ENCODE results near the gene RBM42.
A peak's percentile ranks its signal among the peaks of the same experiment; 100 is the strongest.
"Not testable (repeated sequence)": the region's sequence is repeated elsewhere in the genome, so short reads cannot be mapped to it uniquely, and the experiment has no call there.

RBM42 gene, protein sequence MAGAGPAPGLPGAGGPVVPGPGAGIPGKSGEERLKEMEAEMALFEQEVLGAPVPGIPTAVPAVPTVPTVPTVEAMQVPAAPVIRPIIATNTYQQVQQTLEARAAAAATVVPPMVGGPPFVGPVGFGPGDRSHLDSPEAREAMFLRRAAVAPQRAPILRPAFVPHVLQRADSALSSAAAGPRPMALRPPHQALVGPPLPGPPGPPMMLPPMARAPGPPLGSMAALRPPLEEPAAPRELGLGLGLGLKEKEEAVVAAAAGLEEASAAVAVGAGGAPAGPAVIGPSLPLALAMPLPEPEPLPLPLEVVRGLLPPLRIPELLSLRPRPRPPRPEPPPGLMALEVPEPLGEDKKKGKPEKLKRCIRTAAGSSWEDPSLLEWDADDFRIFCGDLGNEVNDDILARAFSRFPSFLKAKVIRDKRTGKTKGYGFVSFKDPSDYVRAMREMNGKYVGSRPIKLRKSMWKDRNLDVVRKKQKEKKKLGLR

GRCh38 chr19:35628565-35629331 lies at the start of gene RBM42:
Gene RBM42, plus strand, starts transcription at chr19:35629036. Its CDS starts 118 bp downstream, at chr19:35629154.
- DNase-seq (ENCODE audit: low read depth in 1 of 2, low spot score in 1 of 2) = peak; percentile 96 to 97

DNA sequence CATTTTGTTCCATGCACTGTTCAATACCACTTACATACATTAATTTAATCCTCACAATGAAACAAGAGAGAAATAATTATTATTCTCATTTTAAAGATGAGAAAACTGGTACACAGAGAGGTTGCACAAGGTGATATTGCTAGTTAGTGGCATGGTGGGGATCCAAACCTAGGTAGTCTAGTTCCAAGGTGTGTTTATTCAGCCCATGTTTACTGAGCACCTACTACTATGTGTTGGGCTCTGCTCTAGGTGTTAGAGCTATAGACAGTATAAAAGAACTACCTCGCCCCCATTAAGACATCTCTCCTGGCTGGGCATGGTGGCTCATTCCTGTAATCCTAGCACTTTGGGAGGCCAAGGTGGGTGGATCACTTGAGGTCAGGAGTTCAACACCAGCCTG lies 46.1 kb upstream of the RBM42 start:
- DNase-seq (ENCODE audit: low read depth in 1 of 2, low spot score in 1 of 2) = no peak

GRCh38 chr19:35585848-35586247 lies 43.0 kb upstream of the RBM42 start, which contains the start of gene PMIS2:
Gene PMIS2, plus strand, starts transcription at chr19:35586173. Its CDS starts 87 bp downstream, at chr19:35586260.
- DNase-seq (ENCODE audit: low read depth in 1 of 2, low spot score in 1 of 2) = no peak

- DNase-seq (ENCODE audit: low read depth in 1 of 2, low spot score in 1 of 2) = no peak
Measured at GRCh38 chr19:35587321-35587720, 41.5 kb upstream of the RBM42 start.

DNA sequence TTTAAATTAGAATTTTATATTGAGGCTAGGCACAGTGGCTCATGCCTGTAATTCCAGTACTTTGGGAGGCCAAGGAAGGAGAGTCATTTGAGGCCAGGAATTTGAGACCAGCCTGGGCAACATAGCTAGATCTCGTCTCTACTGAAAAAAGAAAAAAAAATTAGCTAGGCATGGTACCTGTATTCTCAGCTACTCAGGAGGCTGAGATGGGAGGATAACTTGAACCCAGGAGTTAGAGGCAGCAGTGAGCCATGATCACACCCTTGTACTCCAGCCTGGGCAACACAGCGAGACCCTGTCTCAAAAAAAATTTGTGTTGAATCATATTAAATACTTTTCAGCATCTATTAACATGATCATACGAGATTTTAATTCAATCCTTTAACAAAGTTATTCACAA lies 38.0 kb upstream of the RBM42 start:
- DNase-seq (ENCODE audit: low read depth in 1 of 2, low spot score in 1 of 2) = no peak

DNA sequence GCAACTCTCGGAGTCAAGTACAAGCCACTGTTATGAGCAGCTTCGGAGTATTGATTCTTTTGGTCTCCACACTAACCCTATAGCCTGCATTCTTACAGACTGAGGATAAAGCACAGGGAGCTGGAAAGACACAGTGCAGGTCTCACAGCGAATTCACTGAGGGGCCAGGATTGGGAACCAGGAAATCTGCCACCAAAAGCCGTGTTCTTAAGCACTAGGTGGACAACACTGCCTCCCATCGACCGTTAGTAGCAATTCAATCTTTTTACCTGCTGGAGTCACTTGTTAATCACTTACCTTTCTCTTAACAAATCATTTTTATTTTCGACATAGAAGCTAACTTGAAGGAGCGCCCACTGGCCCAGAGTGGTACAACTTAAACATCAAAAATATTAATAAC lies 36.6 kb upstream of the RBM42 start:
- no peak for DNase-seq (ENCODE audit: low read depth in 1 of 2, low spot score in 1 of 2)

GRCh38 chr19:35595026-35595425 lies 33.8 kb upstream of the RBM42 start:
- not testable (repeated sequence) for DNase-seq (ENCODE audit: low read depth in 1 of 2, low spot score in 1 of 2)

DNA sequence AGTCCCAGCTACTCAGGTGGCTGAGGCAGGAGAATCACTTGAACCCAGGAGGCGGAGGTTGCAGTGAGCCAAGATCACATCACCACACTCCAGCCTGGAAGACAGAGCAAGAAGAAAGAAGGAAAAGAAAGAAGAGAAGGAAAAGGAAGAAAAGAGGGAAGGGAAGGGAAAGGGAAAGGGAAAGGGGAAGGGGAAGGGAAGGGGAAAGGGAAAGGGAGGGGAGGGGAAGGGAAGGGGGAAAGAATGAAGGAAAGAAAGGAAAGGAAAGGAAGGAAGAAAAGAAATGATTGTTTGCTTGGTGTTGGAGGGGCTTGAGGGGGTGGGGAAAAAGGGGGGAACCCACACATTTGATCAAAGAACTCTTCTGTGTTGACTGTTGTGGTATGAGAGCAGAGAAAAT lies 32.9 kb upstream of the RBM42 start:
- DNase-seq (ENCODE audit: low read depth in 1 of 2, low spot score in 1 of 2) = no peak

DNA sequence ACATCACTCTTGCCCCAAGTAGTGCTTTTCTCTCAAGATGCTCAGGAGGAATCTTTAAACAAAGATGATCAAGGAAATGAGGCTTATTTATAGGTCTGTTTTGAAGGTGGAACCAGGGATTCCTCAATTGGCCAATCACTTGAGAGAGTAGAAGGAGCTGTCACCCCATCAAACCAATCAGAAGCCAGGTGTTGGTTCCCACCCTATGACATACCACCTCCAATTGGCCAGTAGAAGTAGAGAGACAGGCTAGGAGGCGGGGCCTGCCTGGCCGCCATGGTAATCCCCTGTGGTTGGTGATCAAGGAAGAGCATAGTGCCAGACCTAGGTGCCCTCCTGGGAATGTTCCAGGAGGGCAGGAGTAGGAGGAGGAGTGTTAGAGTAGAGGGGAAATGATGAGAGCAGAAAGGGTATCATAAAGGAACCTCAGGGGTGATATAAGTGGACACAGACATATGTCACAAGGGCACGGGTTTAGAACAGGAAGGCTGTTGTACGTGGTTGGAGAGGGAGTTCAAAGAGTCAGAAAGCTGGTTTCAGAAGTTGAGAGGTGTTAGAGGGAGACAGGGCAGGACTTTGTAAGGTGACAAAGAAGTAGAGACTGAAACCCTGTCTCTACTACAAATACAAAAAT lies 32.4 kb upstream of the RBM42 start:
- no peak for DNase-seq (ENCODE audit: low read depth in 1 of 2, low spot score in 1 of 2)

DNA sequence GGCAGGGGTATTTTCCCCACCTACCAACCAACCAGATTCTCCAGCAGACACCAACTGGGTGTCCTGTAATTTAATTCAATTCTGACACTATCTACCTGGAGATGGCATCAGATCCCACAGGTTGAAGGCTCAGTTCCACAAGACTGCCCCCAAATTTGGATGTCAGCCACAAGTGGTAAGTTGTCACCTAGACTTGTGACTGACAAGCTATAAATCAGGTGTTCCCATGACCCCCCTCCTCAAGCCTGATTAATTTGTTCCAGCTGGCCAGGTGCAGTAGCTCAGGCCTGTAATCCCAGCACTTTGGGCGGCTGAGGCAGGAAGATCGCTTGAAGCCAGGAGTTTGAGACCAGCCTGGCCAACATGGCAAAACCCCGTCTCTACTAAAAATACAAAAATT lies 26.9 kb upstream of the RBM42 start:
- no peak for DNase-seq (ENCODE audit: low read depth in 1 of 2, low spot score in 1 of 2)

DNA sequence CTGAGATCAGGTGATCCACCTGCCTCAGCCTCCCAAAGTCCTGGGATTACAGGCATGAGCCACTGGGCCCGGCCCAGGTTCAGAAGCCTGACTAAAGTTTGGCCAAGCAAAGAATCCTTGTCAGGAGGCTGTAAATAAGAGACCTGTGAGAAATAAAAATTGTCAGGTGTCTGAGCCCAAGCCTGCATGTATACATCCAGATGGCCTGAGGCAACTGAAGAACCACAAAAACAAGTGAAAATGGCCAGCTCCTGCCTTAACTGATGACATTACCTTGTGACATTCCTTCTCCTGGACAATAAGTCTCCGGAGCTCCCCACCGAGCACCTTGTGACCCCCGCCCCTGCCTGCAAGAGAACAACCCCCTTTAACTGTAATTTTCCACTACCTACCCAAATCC lies 24.4 kb upstream of the RBM42 start:
- DNase-seq (ENCODE audit: low read depth in 1 of 2, low spot score in 1 of 2) = not testable (repeated sequence)

DNA sequence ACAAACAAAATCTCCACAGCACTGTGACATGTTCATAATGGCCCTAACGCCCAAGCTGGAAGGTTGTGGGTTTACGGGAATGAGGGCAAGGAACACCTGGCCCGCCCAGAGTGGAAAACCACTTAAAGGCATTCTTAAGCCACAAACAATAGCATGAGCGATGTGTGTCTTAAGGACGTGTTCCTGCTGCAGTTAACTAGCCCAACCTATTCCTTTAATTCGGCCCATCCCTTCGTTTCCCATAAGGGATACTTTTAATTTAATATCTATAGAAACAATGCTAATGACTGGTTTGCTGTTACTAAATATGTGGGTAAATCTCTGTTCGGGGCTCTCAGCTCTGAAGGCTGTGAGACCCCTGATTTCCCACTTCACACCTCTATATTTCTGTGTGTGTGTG lies 21.7 kb upstream of the RBM42 start:
- DNase-seq (ENCODE audit: low read depth in 1 of 2, low spot score in 1 of 2) = not testable (repeated sequence)

DNA sequence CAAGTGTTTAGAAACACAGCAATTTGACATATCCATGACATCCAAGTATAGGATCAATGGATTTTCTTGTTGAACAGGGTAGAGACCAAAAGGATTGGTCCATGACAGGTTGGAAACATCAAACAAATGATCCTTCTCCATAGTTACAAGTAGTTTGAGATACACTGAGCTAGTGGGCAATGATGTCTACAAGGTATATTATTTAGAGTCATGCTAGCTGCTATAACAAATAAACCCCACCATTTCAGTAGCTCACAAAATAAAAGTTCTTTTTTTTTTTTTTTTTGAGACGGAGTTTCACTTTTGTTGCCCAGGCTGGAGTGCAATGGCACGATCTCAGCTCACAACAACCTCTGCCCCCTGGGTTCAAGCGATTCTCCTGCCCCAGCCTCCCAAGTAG lies 21.2 kb upstream of the RBM42 start:
- DNase-seq (ENCODE audit: low read depth in 1 of 2, low spot score in 1 of 2) = no peak

- DNase-seq (ENCODE audit: low read depth in 1 of 2, low spot score in 1 of 2) = no peak
Measured at GRCh38 chr19:35608251-35608650, 20.6 kb upstream of the RBM42 start.

DNA sequence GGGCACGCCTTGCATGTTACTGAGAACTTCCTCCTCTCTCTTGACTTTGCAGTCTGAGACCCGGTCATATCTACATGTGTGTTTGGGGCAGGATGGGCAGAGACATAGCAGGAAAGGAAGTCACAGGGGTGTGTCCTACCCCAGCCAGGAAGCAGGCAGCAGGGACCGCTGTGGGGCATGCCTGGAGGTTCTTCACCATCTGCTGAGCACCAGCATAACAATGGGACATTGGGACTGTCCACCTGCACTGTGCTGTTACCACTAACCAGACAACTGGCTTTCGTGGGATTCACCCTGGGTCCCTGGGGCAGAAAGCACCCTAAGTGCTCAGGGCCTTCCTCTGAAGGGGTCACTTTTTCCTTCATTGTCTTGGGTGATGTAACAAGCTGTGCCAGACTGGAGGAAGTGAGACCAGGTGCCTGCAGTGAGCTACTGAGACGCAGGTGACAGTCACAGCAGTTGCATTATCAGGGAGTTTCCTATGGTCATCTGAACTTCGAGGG lies 18.9 kb upstream of the RBM42 start:
- no peak for DNase-seq (ENCODE audit: low read depth in 1 of 2, low spot score in 1 of 2)

DNA sequence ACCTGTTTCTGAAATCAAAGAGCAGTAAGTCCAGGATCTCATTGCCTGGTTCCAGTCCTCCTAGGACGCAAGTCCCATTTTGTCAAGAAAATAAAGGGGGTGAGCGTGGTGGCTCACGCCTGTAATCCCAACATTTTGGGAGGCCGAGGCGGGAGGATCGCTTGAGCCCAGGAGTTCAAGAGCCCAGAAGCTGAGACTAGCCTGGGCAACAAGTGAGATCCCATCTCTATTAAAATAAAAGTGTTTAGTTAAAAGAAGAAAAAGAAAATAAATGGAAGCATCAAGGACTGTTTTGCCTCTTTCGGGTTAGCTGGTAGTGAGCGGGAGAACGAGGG lies 16.6 kb upstream of the RBM42 start:
- no peak for DNase-seq (ENCODE audit: low read depth in 1 of 2, low spot score in 1 of 2)

DNA sequence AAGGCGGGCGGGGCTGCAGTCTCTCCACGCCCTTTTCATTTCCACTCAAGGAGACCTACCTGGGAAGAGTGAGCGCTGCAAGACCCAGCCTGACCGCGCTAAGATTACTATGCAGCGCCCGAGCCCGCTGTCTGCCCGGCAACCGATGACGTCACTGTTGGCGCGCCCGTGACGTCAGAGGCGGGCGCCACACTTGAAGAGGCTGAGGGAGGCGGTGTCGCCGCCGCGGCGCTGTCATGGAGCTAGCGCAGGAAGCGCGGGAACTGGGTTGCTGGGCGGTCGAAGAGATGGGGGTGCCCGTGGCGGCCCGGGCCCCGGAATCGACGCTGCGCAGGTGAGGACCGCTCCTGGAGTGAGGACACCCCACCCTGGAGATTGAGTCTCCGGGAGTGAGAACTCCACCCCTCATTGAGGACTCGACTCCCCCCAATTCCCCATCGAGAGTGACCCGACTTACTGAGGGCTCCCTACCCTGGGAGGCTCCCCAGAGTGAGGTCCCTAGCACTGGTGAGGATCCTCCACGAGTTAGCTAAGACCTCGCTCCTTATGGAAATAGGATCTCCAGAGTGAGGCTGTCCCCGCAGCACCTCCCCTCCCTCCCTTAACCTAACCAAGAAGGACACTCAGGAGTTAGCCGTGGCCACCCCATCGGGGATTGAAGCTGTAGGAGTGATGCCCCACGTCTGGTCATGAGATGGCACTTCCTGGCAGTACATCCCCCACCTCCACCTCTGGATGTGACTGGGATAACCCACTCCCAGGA lies 16.1 kb upstream of the RBM42 start, which contains the start of gene HAUS5:
TSS of gene HAUS5 (plus strand) at position 177 of the 763 bp plus-strand sequence. CDS start at position 237, 60 bp downstream.
- peak; percentile 94 to 96 for DNase-seq (ENCODE audit: low read depth in 1 of 2, low spot score in 1 of 2)

DNA sequence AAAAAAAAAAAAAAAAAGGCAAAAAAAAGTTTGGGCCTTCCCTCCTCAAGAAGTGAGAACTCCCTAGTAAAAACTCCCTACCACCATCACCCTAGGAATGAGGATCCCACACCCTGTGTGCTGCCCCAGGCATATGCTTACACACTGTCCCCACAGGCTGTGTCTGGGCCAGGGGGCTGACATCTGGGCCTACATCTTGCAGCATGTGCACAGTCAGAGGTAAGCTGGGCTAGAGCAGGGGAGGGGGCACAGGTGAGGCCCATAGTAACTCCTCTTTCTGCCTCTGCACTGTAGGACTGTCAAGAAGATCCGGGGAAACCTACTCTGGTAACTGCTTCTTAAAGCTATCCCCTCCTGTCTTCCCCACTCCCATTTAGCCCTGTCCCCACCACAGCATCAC lies 15.3 kb upstream of the RBM42 start:
- DNase-seq (ENCODE audit: low read depth in 1 of 2, low spot score in 1 of 2) = no peak

- DNase-seq (ENCODE audit: low read depth in 1 of 2, low spot score in 1 of 2) = no peak
Measured at GRCh38 chr19:35615036-35615435, 13.8 kb upstream of the RBM42 start.

- no peak for DNase-seq (ENCODE audit: low read depth in 1 of 2, low spot score in 1 of 2)
Measured at GRCh38 chr19:35618857-35619256, 10.0 kb upstream of the RBM42 start.
